OCI-LY7 (cell line): Measurements from ENCODE around the gene AQP12A.
"Not testable (repeated sequence)": the region's sequence is repeated elsewhere in the genome, so short reads cannot be mapped to it uniquely, and the experiment has no call there.

ENCODE experiments used
- CTCF ChIP-seq: fragments of 200-600 bp; sonication (generic); conservative IDR thresholded peaks from 2 replicates; pipeline ENCODE4 v1.5.1; 2014; ENCODE audit warnings: mild to moderate bottlenecking, antibody characterized with exemption, low read length, moderate library complexity, mixed read lengths
- EZH2phosphoT487 ChIP-seq: fragments of 200-600 bp; sonication (generic); IDR thresholded peaks from 2 replicates; pipeline ENCODE4 v1.6.1; 2018; ENCODE audit warnings: low read depth, borderline replicate concordance, mild to moderate bottlenecking, mixed run types, antibody characterized with exemption, low read length, moderate library complexity, mixed read lengths

- not testable (repeated sequence) for TF ChIP-seq CTCF, EZH2phosphoT487
Measured at GRCh38 chr2:240694304-240694703, 2.6 kb downstream of the AQP12A start.
